AG10803 (cell line): ENCODE measurements around the gene VPS35L.
A peak's percentile ranks its signal among the peaks of the same experiment; 100 is the strongest.

Experiments used
- DNase-seq: peaks from one replicate; pipeline ENCODE4 v3.0.0; 2010; ENCODE audit warnings: low read depth
- H3K4me3 ChIP-seq: 2 replicates; pipeline ENCODE4 v1.5.1; 2011; ENCODE audit warnings: mild to moderate bottlenecking, low read length, control low read depth
- CTCF ChIP-seq: conservative IDR thresholded peaks from 2 replicates; pipeline ENCODE4 v1.5.1; 2011; ENCODE audit warnings: mild to moderate bottlenecking, low read length, control low read depth, inconsistent platforms

Gene VPS35L

GRCh38 chr16:19698480-19699465 is 143.3 kb downstream of the VPS35L start:
- no peak overlapping the region for H3K4me3 ChIP-seq
- DNase-seq, result peak; percentile 84
- TF ChIP-seq CTCF, result no peak

- TF ChIP-seq CTCF, result no peak
- H3K4me3 ChIP-seq, result no peak overlapping the region
- DNase-seq, result no peak
Measured at GRCh38 chr16:19699472-19699871, 144.0 kb downstream of the VPS35L start.

- no peak for TF ChIP-seq CTCF
- peak; percentile 43 for DNase-seq
- no peak overlapping the region for H3K4me3 ChIP-seq
Measured at GRCh38 chr16:19700319-19700781, 144.8 kb downstream of the VPS35L start.

GRCh38 chr16:19701091-19701490 is 145.6 kb downstream of the VPS35L start:
- no peak for TF ChIP-seq CTCF

GRCh38 chr16:19703172-19703889 is 147.8 kb downstream of the VPS35L start:
- no peak for DNase-seq
- H3K4me3 ChIP-seq, result no peak overlapping the region
- TF ChIP-seq CTCF, result no peak

More at GRCh38 chr16:19701091-19701490, 145.6 kb downstream of the VPS35L start:
- no peak for DNase-seq
- no peak overlapping the region for H3K4me3 ChIP-seq

- H3K4me3 ChIP-seq, result no peak overlapping the region
- DNase-seq, result peak; percentile 66
- no peak for TF ChIP-seq CTCF
Measured at GRCh38 chr16:19704321-19705145, 149.0 kb downstream of the VPS35L start.
